ENCODE results near the gene NELL2. TPM values are rescaled to one million over a fixed set of nuclear protein-coding genes. Genes with fewer than 3 reads are reported as not detected.

Gene NELL2
- total RNA-seq, 1 donor from 2014 or later, result 27.1 TPM

DNA sequence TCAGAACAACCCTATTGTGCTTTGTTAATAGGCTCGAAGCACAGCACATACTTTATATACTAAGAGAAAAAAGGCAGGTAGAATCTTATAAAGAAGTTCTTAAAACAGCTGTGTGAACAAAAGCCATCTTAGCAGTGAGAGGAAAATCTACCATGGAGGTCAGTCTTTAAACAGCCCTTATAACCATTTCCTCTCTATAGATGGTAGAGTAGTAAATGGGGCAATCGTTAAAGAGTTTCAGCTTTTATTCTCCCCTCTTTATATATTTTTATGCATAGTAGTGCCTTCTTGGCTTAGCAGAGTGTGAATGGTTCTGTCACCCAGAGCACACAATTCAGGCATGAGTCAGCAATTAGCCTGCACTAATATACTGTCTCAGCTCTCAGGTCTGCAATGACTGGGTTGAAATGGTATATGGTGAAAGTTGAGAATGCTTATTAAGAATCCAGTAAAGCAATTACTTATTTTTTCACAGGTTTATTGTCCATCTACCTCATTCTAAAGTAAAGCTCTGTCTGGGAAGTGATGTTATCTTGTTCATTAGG, 305.0 kb downstream of the NELL2 start:
- Mint-ChIP-seq H3K36me3 (no peaks in the 10 kb centered on the region), H3K4me1 (ENCODE audit: unreplicated experiment) (no peaks in the 10 kb centered on the region), H3K4me3 (no peak overlapping the region), H3K27ac (no peak overlapping the region), H3K27me3 (peaks cover 3% of the 10 kb centered on the region), H3K9me3 (no peaks in the 10 kb centered on the region)
- no peak for DNase-seq (ENCODE audit: extremely low spot score, unreplicated experiment)
- TF ChIP-seq CTCF (conservative IDR thresholded peaks at IDR 0.05), result no peak

DNA sequence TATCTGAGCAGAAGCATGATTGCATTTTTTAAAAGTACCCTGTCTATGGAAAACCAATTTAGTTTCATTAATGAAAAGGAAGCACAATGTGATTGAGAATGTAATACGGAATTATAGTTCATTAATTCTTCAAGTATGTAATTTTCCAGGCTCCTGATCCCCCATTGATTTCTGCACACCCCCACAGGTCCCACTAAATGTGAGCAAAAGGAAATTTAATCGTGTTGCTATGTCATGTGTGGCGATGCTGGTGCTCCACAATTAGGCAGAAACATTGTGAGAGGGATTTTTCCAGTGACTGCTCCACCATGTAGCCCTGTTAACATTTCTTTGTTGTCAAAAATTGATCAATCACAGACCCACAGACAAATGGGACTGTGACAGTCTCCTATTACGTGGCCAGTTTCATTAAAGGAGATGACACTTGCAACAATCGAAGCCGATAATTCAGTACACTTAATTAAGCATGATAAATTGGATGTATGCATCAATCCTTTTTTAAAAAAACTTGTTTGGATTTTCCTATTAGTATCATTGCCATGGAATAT, 306.0 kb downstream of the NELL2 start:
- TF ChIP-seq CTCF (conservative IDR thresholded peaks at IDR 0.05), result no peak
- H3K36me3 Mint-ChIP-seq, result no peaks in the 10 kb centered on the region

GRCh38 chr12:44565163-44565562, 311.0 kb downstream of the NELL2 start:
- no peaks in the 10 kb centered on the region for H3K4me1 Mint-ChIP-seq (ENCODE audit: unreplicated experiment)
- TF ChIP-seq CTCF (conservative IDR thresholded peaks at IDR 0.05), result no peak
- no peak for DNase-seq (ENCODE audit: extremely low spot score, unreplicated experiment)
- H3K9me3 Mint-ChIP-seq, result no peaks in the 10 kb centered on the region
- H3K4me3 Mint-ChIP-seq, result no peak overlapping the region
- no peaks in the 10 kb centered on the region for H3K36me3 Mint-ChIP-seq
- H3K27ac Mint-ChIP-seq, result no peak overlapping the region
- peaks cover 13% of the 10 kb centered on the region for H3K27me3 Mint-ChIP-seq

More for the DNA sequence above, 306.0 kb downstream of the NELL2 start:
- Mint-ChIP-seq H3K27ac (no peak overlapping the region), H3K4me1 (ENCODE audit: unreplicated experiment) (no peaks in the 10 kb centered on the region), H3K27me3 (peaks cover 6% of the 10 kb centered on the region), H3K9me3 (no peaks in the 10 kb centered on the region), H3K4me3 (no peak overlapping the region)
- no peak for DNase-seq (ENCODE audit: extremely low spot score, unreplicated experiment)

DNA sequence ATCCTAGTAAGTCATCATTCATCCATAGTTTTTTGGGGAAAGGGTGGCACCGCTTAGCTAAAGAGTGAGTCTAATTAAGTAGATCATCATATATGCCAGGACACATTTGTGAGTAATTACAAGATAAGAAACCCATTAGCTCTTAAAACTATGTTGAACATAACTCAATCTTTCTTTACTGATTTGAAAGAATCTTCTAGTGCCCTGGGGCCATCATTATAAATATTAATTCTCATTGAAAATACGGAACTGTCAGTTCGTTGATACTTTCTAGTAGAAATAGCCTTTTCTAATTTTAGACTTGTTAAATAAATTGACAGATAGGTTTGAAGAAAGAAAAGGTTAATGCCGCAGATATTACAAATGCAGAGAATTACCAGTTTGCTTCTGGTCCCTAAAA, 312.6 kb downstream of the NELL2 start:
- Mint-ChIP-seq H3K9me3 (no peaks in the 10 kb centered on the region), H3K36me3 (no peaks in the 10 kb centered on the region), H3K27me3 (peaks cover 15% of the 10 kb centered on the region), H3K4me3 (no peak overlapping the region), H3K4me1 (ENCODE audit: unreplicated experiment) (no peaks in the 10 kb centered on the region), H3K27ac (no peak overlapping the region)
- DNase-seq (ENCODE audit: extremely low spot score, unreplicated experiment), result no peak
- TF ChIP-seq CTCF (conservative IDR thresholded peaks at IDR 0.05), result no peak

DNA sequence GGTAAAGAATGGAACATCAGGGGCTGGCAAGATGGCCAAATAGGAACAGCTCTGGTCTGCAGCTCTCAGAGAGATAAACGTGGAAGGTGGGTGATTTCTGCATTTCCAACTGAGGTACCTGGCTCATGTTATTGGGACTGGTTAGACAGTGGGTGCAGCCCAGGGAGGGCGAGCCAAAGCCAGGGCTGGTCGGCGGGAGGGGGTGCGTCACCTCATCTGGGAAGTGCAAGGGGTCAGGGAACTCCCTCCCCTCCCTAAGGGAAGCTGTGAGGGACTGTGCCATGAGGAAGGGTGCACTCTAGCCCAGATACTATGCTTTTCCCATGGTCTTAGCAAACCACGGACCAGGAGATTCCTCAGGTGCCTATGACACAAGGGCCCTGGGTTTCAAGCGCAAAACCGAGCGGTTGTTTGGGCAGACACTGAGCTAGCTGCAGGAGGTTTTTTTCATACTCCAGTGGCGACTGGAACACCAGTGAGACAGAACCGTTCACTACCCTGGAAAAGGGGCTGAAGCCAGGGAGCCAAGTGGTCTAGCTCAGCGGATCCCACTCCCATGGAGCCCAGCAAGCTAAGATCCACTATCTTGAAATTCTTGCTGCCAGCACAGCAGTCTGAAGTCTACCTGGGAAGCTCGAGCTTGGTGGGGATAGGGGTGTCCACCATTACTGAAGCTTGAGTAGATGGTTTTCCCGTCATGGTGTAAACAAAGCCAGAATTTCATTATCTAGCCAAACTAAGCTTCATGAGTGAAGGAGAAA, 317.6 kb downstream of the NELL2 start:
- Mint-ChIP-seq H3K36me3 (peaks cover 3% of the 10 kb centered on the region), H3K4me3 (no peak overlapping the region), H3K27ac (no peak overlapping the region), H3K27me3 (peaks cover 26% of the 10 kb centered on the region), H3K9me3 (peaks cover 5% of the 10 kb centered on the region), H3K4me1 (ENCODE audit: unreplicated experiment) (no peaks in the 10 kb centered on the region)
- no peak for DNase-seq (ENCODE audit: extremely low spot score, unreplicated experiment)
- TF ChIP-seq CTCF (conservative IDR thresholded peaks at IDR 0.05), result no peak
